Activated T-cell treated with anti-CD3 and anti-CD28 coated beads, Interleukin-2, amount 50 U/mL, for 24 hours (primary cell): Measurements from ENCODE around the gene DUSP16.

Experiments used
- DNase-seq: peaks from one replicate; pipeline ENCODE4 v3.0.0-alpha.2; 2020
- H3K27ac Mint-ChIP-seq: 2 replicates; pipeline ENCODE4 v1.8.0; 2020; ENCODE audit warnings: mild to moderate bottlenecking, mixed read lengths
- H3K27me3 Mint-ChIP-seq: 2 replicates; pipeline ENCODE4 v1.8.0; 2020; ENCODE audit warnings: mixed read lengths
- H3K36me3 Mint-ChIP-seq: 2 replicates; pipeline ENCODE4 v1.8.0; 2020; ENCODE audit warnings: low read depth, mixed read lengths
- H3K4me1 Mint-ChIP-seq: 2 replicates; pipeline ENCODE4 v1.8.0; 2020; ENCODE audit warnings: low read depth, mixed read lengths
- H3K4me3 Mint-ChIP-seq: 2 replicates; pipeline ENCODE4 v1.8.0; 2020; ENCODE audit warnings: mild to moderate bottlenecking, moderate library complexity, mixed read lengths
- H3K9me3 Mint-ChIP-seq: 2 replicates; pipeline ENCODE4 v1.8.0; 2020; ENCODE audit warnings: mixed read lengths

The DUSP16 gene

DNA sequence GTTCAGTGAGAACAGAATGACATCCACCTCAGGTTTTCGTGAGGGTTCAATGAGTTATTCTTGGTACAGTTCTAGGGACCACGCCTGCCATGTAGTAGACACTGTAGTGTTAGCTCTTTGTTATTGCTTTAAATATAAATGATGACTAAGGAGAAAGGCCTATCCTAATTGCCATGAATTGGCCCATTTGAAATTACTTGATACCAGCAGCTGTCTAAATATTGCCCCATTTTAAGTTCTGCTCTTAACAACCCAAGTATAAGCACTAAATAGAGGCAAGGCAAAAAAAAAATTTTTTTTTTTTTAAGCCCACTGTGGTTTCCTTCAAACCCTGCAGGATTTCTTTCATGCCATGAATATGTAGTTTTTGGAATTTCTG lies 121.2 kb downstream of the DUSP16 start:
- Mint-ChIP-seq H3K4me3 (peak overlapping the region; percentile 55), H3K36me3 (peaks cover 60% of the 10 kb centered on the region), H3K27me3 (no peaks in the 10 kb centered on the region), H3K27ac (peak overlapping the region; percentile 98), H3K4me1 (peaks cover 84% of the 10 kb centered on the region), H3K9me3 (peaks cover 11% of the 10 kb centered on the region)
- no peak for DNase-seq

DNA sequence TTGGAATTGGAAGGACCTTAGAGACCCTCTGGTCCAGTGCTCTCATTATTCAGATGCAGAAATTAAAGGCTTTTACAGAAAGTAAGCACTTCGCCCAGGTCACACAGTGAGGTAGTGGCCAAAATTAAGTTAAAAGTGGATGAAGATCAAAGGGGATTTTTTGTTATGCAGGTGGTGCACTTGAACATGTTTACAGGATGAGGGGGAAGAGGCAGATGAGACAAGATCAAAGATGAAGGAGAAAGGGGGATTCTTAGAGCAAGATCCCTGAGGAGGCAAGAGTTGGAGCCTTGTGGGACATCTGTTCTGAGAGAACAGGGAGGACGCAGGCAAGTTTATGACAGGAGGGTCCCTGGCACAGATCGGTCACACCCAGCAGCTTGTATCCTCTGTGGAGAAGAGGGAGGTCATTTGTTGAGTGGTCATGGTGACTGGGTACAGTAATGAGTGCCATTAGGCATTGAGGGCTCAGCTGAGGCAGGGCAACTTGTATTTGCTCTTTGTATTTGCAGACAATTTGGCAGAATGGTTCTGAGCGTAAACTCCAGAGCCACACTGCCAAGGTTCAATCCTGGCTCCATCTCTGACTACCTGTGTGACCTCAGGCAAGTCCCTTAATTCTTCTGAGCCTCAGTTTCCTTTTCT lies 121.8 kb downstream of the DUSP16 start:
- H3K4me1 Mint-ChIP-seq: peaks cover 81% of the 10 kb centered on the region
- DNase-seq: no peak
- H3K36me3 Mint-ChIP-seq: peaks cover 63% of the 10 kb centered on the region
- peak overlapping the region; percentile 55 for H3K4me3 Mint-ChIP-seq
- peak overlapping the region; percentile 98 for H3K27ac Mint-ChIP-seq
- peaks cover 12% of the 10 kb centered on the region for H3K9me3 Mint-ChIP-seq
- no peaks in the 10 kb centered on the region for H3K27me3 Mint-ChIP-seq

DNA sequence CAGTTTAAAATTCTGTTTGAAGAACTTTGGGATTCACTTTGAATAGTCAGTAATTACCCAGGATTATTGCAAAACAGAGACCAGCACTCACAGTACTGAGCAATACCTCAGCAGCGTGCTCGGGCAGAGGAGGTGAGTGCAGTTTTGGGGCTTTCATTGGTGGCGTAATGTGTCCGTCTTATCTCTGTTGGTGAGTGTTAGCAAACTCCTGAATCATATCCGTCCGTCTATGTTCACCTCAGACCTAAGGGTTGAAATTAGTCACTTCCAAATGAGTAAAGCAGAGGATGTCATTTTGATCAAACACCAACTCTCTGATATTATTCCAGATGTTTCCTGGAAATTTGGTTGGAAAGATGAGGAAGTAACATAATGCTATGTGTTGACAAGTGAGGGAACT lies 123.0 kb downstream of the DUSP16 start:
- Mint-ChIP-seq H3K27me3 (no peaks in the 10 kb centered on the region), H3K27ac (peak overlapping the region; percentile 98), H3K4me3 (no peak overlapping the region), H3K36me3 (peaks cover 69% of the 10 kb centered on the region), H3K4me1 (peaks cover 77% of the 10 kb centered on the region), H3K9me3 (peaks cover 14% of the 10 kb centered on the region)
- DNase-seq: peak; percentile 56

DNA sequence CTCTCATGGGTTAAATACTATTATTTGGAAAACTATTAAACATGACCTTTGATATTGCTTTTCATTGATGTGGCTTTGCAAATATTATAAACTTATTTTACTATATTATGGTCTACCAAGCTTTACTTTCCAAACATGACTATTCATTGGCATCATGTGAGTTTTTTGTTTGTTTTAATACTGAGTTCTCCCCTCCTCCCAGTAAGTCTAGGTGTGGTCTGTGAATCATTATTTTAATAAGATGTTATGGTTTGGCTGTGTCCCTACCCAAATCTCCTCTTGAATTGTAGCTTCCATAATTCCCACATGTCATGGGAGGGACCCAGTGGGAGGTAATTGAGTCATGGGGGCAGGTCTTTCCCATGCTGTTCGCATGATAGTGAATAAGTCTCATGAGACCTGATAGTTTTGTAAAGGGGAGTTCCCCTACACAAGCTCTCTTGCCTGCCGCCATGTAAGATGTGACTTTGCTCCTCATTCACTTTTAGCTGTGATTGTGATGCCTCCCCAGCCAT lies 125.8 kb downstream of the DUSP16 start:
- peaks cover 70% of the 10 kb centered on the region for H3K36me3 Mint-ChIP-seq
- H3K27me3 Mint-ChIP-seq: no peaks in the 10 kb centered on the region

DNA sequence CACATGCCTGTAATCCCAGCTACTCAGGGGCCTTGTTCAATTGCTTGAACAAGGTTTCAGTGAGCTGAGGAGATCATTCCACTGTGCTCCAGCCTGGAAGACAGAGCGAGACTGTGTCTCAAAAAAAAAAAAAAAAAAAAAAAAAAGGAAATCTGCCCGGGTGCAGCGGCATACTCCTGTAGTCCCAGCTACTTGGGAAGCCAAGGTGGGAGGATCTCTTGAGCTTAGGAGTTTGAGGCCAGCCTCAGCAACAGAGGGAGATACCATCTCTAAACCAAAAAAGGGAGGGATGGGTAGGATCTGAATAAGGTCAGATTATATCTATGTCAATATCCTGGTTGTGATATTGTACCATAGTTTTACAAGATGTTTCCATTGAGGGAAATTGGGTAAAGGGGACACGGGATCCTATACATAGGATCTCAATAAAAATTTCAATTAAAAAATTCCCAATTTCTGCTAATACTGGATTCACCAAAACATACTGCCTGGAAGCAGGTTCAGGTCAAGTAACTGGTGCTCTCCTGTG lies 129.4 kb downstream of the DUSP16 start:
- Mint-ChIP-seq H3K27ac (peak overlapping the region; percentile 63), H3K36me3 (peaks cover 51% of the 10 kb centered on the region), H3K4me1 (peaks cover 64% of the 10 kb centered on the region), H3K9me3 (peaks cover 12% of the 10 kb centered on the region), H3K4me3 (no peak overlapping the region), H3K27me3 (no peaks in the 10 kb centered on the region)
- no peak for DNase-seq

More for the DNA sequence above, 125.8 kb downstream of the DUSP16 start:
- Mint-ChIP-seq H3K9me3 (peaks cover 14% of the 10 kb centered on the region), H3K4me3 (no peak overlapping the region), H3K27ac (no peak overlapping the region), H3K4me1 (peaks cover 74% of the 10 kb centered on the region)
- DNase-seq: no peak

DNA sequence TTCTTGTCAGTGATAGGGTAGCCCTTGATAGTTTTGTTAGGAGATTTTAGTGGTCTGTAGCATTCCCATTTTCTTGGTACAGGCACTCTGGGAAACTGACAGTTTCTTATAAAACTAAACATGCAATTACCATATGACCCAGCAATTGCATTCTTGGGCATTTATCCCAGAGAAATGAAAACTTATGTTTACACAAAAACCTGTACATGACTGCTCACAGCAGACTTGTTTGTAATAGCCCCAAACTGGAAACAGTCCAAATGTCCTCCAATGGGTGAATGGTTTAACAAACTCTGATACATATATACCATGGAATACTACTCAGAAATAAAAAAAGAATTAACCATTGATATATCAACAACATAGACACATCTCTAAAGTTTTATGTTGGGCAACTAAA lies 130.3 kb downstream of the DUSP16 start:
- peaks cover 67% of the 10 kb centered on the region for H3K4me1 Mint-ChIP-seq
- peak overlapping the region; percentile 63 for H3K27ac Mint-ChIP-seq
- peaks cover 10% of the 10 kb centered on the region for H3K9me3 Mint-ChIP-seq
- no peak overlapping the region for H3K4me3 Mint-ChIP-seq
- H3K36me3 Mint-ChIP-seq: peaks cover 46% of the 10 kb centered on the region
- H3K27me3 Mint-ChIP-seq: no peaks in the 10 kb centered on the region
- DNase-seq: no peak

DNA sequence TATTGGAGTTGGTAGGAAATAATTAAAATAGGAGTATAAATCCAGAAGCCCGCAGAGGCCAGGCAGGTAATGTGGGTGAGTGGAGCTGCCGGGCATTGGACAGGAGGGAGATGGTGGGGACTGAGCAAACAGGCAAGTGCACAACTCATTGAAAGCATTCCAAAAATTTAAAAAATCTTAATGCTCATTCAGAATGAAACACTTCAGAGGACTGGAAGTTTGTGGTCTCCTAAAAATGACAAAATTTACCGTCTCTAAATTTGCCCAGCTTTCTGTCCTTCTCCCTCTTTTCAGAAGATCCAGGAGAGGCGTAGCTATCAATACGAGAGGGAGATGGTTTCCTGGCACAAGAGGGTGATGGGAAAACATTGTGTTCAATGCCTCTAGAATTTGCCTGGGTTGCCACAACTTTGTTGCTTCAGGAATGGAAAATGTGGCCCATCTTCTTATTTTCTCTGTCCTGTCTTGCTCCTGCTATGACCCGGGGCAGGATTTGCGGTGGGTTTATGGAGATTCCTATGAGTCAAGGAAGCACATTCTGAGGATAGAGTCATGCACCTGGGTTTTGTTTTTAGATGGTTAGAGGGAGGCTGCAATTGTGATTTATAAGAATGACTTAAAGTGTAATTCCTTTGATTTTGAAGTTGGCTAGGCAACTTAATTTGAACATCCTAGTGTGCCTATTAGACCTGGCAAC lies 133.6 kb downstream of the DUSP16 start:
- H3K27me3 Mint-ChIP-seq: no peaks in the 10 kb centered on the region
- DNase-seq: no peak
- H3K4me1 Mint-ChIP-seq: peaks cover 80% of the 10 kb centered on the region
- peaks cover 9% of the 10 kb centered on the region for H3K9me3 Mint-ChIP-seq
- no peak overlapping the region for H3K4me3 Mint-ChIP-seq
- H3K36me3 Mint-ChIP-seq: peaks cover 45% of the 10 kb centered on the region
- peak overlapping the region; percentile 91 for H3K27ac Mint-ChIP-seq

DNA sequence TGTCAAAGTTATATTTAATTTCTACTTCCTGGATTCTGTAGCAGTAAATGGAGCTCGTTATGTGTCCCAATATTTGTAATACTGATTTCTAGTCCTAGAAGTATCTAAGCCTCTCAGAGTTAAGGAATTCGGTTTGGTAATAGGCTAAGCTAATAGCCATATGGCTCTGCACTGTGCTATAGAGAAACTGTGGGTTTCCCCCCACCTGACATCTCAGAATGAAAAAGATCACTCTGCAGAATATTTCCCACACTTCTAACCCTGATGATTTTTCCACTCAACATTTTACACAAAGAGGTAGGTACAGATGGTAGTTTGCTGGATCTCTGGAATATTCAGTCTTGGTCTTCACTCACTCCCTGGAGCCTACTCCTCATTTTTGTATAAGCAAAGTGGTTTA lies 134.6 kb downstream of the DUSP16 start:
- peaks cover 13% of the 10 kb centered on the region for H3K9me3 Mint-ChIP-seq
- H3K27me3 Mint-ChIP-seq: no peaks in the 10 kb centered on the region
- DNase-seq: no peak
- H3K4me3 Mint-ChIP-seq: no peak overlapping the region
- H3K27ac Mint-ChIP-seq: peak overlapping the region; percentile 48
- peaks cover 74% of the 10 kb centered on the region for H3K4me1 Mint-ChIP-seq
- peaks cover 50% of the 10 kb centered on the region for H3K36me3 Mint-ChIP-seq

DNA sequence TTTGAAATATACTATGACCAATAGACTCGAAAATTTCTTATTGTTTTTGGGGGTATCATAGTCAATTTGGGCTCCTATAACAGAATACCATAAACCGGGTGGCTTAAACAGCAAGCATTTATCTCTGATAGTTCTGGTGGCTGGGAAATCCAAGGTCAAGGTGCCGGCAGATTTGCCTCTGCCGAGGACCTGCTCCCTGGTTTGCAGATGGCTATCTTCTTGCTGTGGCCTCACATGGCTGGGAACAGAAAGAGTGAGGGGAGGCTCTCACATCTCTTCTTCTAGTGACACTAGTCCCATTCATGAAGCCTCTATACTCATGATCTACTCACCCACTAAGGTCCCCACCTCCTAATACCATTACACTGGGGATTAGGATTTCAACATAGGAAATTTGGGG lies 135.1 kb downstream of the DUSP16 start:
- no peak overlapping the region for H3K4me3 Mint-ChIP-seq
- peaks cover 69% of the 10 kb centered on the region for H3K4me1 Mint-ChIP-seq
- DNase-seq: no peak
- peaks cover 49% of the 10 kb centered on the region for H3K36me3 Mint-ChIP-seq
- H3K9me3 Mint-ChIP-seq: peaks cover 13% of the 10 kb centered on the region
- H3K27me3 Mint-ChIP-seq: no peaks in the 10 kb centered on the region
- H3K27ac Mint-ChIP-seq: peak overlapping the region; percentile 42

DNA sequence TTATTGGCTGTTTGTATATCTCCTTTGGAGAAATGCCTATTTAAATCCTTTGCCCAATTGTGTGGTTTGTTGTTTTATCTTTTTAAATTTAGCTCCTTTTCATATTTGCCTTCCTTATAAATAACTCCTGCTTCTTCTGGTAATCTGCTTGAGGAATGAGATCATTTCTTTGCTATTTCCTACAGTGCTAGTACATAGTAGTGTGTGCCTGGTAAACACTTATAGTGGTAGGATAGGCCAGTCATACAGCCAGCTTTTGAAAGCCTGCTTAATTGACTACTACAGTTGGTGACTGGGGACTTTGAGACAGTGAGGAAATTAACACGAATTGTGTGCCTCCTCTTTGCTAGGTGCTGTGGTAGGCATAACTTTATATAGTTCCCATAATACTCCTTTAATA lies 137.0 kb downstream of the DUSP16 start:
- Mint-ChIP-seq H3K27me3 (no peaks in the 10 kb centered on the region), H3K36me3 (peaks cover 62% of the 10 kb centered on the region), H3K27ac (no peak overlapping the region), H3K9me3 (peaks cover 27% of the 10 kb centered on the region), H3K4me3 (no peak overlapping the region), H3K4me1 (peaks cover 59% of the 10 kb centered on the region)
- DNase-seq: no peak

DNA sequence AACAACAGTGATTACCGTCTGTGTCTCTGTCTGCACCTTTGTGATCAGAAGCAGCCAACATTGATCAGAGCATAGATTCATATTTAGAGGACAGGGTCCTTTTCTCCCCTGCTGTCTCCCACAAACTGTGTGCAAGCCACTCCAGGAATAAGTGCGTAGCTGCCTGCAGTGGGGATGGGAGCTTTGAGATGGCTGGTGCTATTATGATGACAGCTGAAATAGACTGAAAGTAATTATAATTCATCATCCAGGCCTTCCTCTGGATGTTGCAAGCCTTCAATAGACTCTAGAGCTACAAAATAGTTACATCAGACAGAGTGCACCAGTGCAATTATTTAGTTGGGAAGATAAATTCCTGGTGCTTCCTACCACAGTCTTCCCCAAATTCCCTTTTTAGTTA lies 137.7 kb downstream of the DUSP16 start:
- Mint-ChIP-seq H3K27me3 (no peaks in the 10 kb centered on the region), H3K9me3 (peaks cover 29% of the 10 kb centered on the region), H3K4me1 (peaks cover 59% of the 10 kb centered on the region), H3K36me3 (peaks cover 67% of the 10 kb centered on the region), H3K27ac (peak overlapping the region; percentile 41), H3K4me3 (no peak overlapping the region)
- no peak for DNase-seq
